Fibroblast of skin of right biceps (primary cell): ENCODE data around the gene USP1.

ENCODE experiments used
- DNase-seq: peaks from one replicate; pipeline ENCODE4 v3.0.0-alpha.2; 2013

Gene USP1

DNA sequence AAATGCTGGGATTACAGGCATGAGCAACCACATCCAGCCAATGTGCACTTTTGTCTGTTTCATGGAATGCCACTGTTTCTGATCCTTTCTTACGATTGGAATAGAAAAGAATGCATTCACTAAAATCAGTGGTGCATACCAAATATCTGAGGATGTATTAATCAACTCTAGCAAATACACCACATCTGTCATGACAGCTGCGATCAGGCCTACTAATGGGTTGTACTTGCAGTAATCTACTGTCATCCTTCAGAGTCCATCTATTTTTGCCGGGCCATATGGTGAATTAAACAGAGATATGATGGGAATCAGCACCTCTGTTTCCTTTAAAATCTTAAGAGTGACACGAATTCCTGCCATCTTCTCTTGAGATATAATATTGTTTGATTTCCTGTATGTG, 8.5 kb upstream of the USP1 start:
- no peak for DNase-seq

DNA sequence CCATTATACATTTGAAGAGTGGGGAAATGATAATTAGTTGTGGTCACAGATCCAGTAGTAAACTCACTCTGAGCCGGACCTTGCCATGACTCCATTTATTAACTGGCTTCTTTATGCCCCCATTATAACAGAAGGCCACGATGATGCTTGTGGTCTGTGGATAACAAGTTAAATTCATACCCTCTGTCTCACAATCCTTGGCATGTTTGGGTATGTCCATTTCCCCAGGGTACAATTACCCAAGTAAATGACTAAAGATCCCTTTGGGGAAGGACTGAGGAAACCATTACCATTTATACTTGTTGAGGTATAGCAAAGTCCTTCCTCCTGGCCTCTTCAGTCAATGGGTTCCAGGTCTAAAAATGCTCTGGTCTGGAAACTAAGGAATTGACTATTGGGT, 7.3 kb upstream of the USP1 start:
- DNase-seq: no peak

DNA sequence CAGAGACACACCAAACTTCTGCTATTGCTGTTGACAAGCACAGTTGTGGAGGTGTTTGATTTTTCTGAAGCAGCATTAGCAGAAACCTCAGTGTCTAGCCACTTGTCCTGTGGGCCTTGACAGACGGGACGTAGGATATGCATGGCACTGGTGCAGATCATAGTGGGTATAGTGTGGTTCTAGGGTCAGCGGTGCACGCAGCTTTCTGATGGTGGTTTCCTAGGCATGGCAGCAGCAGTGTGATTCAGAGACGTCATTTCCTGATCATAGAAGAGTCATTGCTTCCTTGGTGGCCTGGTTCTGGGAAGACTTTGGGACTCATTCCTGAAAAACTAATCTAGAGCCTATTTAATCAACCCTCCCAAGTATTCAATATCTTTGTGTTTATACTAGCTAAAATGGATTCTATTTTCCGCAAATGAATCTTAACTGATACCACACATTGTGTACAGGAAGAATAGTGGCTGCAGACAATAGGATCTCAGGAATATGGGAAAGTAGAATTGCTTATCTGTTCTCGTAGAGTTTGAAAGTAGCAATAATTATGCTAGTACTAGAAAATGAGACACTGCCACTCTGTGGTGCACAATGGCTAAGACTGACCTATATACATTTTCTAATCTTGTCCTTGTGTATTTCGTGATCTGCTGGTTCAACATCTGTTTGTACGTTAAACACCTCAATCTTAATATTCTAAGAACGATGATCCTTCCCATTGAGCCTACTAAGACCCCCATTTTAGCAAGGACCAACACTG, 2.8 kb upstream of the USP1 start:
- no peak for DNase-seq

DNA sequence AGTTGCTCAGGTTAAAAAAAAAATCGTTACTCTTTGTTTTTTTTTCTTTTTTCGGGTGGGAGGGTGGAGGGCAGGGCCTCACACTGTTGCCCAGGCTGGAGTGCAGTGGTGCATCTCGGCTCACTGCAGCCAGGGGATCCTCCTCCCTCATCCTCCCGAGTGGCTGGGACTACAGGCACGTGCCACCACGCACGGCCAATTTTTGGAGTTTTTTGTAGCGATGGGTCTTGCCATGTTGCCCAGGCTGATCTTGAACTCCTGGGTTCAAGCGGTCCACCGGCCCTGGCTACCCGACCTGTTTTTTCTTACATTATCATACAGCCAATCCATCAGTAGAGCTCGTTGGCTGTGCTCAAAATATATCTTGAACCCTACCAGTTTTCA, 2.2 kb upstream of the USP1 start:
- DNase-seq: no peak

DNA sequence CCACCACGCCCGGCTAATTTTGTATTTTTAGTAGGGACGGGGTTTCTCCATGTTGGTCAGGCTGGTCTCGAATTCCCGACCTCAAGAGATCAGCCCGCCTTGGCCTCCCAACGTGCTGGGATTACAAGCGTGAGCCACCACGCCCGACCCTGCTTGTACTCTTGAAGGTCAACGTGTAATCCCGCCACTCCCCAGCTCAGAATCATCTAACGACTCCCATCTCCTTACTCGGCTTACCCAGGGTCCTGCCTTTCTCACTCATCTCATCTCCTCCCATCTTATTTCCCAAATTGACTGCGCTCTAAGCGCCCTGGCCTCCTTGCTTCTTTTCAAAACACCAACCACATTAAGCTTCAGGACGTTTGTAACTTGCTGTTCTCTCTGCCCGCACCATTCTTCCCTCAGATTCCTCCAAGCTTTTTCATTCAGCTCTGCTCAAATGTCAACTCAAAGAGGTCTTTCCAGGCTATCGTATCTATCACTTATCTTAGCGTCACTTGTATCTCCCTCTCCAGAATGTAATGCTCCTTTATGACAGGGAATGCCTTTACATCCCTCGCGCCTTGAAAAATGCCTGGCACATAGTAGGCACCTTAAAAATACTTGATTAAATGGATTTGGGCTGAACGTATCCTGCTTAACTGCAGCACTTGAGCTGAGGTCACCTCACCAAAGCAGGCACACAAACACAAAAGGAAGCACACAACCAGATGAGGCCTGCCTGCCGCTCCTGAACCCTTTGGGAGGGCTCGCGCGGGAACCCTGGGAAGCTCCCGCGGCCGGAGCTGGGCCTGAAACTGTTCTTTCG, 1.4 kb upstream of the USP1 start:
- DNase-seq: no peak

DNA sequence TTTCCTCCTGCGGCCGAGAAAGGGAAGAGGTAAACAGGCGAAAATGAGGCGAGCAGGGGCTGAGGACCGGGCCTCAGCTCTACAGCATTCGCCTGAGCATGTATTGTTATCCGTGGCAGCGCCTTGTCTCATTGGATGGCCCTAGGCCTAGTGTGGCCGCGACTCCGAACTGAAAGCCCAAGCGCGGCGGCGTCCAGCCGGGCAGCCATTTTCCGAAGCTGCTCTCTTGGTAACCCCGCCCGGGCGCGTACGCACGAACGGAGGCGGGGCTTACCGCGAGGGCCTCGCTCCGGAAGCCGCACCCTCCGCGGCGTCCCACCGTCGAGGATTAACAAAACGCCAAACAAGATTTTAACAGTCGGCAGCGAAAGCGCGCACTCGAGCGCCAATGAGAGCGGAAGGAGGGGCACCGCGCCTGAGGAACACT, 797 bp upstream of the USP1 start:
- DNase-seq: no peak

DNA sequence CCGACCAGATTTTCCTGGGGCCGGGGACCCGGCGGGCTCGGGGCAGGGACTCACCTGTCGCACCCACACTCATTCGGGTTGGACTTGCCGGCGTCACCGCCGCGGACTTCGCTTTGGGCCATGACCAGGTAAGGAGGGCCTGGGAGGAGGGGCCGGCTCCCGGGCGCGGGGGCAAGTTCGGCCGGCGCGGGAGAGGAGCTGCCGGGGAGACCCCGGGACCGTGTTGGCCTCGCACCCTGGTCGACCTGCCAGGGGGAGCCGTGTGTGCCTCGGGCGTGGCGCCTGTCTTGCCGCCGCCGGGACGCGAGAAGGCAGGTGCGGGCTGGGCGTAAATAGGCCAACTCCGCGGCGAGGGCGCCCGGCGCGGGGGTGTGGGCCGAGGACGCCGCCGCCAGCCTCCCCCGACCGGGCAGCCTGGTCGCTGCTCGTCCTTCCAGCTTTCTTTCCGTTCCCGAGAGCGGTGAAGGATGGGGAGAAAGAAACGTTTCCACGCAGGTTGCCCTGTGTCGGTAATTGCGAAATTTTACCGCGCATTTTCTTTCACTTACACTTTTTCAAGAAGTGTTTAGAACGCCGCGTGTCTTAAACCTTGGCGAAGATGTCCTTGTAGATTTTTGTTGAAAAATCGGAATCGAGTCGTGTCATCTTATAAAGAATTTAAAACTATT, 558 bp downstream of the USP1 start:
- no peak for DNase-seq

DNA sequence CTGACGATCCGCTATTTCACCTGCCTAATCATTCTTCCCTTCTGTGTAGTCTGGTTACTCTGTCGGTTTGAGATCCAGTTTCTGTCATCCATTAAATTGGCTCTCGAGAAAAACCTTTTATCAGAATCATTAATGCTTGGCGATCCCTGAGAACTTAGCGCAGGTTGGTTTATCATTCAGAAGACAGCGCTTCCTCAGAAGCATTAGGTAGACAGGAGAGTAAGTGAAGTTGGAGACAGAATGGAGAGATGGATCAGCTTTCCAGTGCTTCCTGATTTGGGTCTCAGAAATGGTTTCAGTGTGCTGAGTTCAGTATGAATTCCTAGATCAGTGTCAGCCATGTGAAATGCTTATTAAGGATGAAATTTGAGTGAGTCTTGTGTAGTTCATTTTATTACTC, 1.3 kb downstream of the USP1 start:
- no peak for DNase-seq

DNA sequence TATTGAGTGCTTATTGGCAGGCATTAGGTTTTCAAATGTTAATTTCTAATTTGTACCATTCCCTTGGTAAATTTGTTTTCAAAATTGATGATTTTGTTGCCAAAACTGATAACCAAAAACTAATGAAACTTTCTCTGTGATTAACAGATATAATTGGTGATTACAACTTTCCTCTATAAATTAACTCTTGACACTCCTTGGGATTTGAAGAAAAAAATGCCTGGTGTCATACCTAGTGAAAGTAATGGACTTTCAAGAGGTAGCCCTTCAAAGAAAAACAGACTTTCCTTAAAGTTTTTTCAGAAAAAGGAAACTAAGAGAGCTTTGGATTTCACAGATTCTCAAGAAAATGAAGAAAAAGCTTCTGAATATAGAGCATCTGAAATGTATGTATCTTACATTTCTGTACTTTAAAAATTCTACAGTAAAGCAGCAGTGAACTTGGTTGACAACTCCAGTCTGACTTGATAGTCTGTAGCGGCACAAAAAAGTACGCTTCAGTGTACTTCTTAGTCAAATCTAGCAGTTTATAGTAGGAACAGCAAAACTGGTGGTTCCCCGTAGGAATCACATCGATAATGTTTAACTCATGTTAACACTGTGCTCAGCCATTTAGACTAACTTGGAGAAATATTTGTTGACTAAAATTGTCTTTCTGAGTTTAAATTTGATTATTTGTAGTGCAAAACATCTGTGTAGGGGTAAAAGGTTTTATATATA, 3.0 kb downstream of the USP1 start:
- no peak for DNase-seq

DNA sequence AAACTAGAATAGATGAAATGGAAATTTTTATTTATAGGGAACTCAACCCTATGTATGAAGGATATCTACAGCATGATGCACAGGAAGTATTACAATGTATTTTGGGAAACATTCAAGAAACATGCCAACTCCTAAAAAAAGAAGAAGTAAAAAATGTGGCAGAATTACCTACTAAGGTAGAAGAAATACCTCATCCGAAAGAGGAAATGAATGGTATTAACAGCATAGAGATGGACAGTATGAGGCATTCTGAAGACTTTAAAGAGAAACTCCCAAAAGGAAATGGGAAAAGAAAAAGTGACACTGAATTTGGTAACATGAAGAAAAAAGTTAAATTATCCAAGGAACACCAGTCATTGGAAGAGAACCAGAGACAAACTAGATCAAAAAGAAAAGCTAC, 7.9 kb downstream of the USP1 start:
- DNase-seq: no peak

DNA sequence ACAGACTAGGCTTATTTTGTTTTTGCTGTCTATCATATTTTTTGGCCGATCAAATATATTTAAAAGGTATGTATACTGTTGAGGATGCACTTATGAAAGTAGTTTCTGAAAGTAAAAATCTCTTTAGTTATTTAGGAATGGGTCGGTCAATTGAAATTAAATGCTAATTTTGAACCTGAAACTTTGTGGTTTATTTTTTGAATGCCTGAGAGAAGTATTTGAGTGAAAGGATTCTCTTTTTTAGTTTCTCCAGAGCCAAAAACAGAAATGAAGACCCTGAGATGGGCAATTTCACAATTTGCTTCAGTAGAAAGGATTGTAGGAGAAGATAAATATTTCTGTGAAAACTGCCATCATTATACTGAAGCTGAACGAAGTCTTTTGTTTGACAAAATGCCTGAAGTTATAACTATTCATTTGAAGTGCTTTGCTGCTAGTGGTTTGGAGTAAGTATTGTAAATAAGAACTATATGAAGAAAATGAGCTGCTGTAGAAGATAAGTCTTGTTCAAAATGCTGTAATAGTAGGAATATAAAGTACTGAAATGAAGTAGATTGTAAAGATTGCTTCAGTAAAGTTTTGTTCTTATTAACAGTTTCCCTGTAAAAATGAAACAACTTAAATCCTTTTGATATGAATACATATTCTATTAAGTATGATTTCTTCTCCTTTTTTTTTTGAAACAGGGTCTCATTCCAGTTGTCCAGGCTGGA, 11.5 kb downstream of the USP1 start:
- no peak for DNase-seq

DNA sequence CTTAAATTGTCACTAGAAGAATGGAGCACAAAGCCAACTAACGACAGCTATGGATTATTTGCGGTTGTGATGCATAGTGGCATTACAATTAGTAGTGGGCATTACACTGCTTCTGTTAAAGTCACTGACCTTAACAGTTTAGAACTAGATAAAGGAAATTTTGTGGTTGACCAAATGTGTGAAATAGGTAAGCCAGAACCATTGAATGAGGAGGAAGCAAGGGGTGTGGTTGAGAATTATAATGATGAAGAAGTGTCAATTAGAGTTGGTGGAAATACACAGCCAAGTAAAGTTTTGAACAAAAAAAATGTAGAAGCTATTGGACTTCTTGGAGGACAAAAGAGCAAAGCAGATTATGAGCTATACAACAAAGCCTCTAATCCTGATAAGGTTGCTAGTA, 13.5 kb downstream of the USP1 start:
- DNase-seq: no peak

DNA sequence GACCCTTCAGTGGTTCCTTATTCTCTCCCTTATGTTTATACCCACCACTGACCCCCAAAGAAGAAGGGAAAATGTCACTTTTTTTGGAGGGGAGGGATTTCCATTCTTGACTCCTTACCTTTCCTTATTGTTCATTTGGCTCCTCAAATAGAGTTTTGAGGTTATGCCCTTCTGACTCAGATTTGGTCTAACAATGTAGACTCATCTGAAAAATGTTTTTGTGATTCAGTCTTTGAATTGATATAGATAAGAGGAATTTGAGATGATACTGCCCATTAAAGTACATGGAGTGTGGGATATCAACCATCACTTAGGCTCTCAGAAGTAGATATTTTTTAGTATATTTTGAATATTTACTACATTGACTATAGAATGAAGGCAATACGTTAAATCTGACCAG, 16.1 kb downstream of the USP1 start:
- peak; percentile 47 for DNase-seq

DNA sequence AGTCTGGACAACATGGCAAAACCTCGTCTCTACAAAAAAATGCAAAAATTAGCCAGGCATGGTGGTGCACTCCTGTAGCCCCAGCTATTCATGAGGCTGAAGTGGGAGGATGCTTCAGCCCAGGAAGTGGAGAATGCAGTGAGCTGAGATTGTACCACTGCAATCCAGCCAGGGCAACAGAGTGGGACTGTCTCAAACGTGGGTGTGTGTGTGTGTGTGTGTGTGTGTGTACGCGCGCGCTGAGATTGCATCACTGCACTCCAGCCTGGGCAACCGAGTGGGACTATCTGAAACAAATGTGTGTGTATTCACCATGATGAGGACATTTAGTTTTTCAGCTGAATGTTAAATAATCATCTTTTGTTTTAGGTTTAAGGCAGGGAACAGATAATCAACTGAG, 21.1 kb downstream of the USP1 start:
- no peak for DNase-seq

DNA sequence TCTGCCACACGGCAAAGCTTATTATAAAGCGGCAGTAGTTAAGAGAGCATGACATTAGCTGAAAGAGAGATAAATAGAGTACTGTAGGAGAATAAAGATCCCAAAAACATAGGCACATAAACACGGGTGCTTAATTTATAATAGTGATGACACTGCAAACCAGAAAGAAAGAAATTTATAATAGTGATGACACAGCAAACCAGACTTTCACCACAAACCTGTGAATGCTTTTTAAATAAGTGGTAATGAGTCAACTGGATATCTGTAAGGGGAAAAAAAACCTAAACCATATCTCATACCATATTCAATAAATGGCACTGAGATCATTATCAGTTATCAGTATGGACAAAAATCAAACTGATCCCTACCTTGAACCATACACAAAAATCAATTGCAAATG, 25.5 kb downstream of the USP1 start:
- DNase-seq: peak; percentile 53

DNA sequence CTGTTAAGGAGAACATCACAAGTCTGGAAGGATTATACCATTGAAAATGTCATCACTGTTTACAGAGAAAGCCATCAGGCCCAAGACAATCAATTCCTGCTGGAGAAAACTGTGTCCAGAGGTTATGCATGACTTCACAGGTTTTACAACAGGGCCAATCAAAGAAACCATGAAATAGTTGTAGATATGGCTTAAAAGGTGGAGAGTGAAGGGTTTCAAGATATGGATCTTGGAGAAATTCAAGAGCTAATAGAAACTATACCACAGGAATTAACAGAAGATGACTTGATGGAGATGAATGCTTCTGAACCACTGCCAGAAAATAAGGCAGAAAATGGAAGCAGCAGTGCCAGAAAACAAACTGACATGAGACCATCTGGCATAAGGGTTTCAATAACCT, 30.2 kb downstream of the USP1 start:
- peak; percentile 29 for DNase-seq

DNA sequence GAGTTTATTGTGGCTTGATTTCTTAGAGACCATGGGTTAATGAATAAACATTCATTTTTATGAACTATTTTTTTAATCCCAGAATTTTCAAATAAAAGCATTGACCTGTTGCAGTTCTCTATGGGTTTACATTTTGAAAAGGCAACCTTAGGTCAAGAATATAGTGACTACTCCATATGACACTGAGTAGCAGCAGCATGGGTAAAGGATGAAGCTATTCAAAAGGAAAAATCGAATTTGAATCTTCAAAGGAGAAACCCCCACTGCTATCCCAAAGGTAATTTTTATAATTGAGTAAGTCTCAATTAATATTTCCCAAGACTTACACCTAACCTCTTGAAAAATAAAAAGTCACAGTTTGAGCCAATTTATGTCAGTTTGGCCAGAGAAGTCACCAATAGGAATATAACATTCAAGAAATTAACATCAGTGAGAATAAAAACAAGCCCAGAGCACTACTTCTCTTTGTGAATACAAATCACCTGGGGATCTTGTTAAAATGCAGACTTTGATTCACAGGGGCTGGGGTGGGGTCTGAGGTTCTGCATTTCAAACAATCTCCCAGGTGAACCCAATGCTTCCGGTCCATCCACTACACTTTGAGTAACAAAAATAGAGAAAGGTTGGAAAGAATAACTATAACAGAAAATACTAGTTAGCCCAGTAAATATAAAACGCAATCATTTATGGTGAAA, 39.8 kb downstream of the USP1 start:
- DNase-seq: no peak

DNA sequence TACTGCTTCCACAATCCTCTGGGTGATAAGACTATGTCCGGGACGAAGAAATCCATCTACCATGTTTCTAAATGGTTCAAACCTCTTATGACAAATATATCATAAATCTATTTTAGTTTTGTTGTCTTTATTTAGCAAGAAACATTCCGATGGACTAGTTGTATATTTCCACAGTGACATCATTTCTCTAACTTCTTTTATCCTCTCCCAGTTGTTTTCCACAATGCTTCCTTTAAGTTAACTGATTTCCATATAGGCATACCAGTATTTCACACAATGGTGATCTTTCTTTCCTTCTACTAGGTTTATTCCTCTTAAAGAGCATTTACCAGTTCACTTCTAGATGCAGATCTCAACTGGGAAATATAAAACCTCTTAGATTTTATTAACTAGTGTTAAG, 44.8 kb downstream of the USP1 start:
- DNase-seq: peak; percentile 7

DNA sequence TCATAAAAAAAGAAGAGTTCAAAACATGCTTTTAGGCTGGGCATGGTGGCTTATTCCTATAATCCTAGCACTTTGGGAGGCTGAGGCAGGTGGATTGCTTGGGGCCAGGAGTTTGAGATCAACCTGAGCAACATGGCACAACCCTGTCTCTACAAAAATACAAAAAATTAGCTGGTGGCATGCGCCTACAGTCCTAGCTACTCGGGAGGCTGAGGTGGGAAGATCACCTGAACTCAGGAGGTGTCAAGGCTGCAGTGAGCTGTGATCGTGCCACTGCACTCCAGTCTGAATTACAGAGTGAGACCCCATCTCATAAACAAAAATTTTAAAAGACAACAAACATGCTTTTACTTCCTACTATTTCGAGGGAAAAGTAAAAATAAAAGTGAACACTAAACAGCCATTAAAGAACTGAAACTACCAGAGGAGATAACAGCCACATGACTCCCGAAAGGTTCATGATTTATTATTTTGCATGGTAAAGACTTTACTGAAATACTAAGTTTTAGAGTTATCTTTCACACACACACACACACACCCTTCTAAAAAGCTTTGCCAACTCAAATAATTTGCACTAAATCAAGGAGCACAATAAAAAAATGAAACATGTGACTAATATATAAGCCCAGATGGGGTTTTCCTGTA, 48.1 kb downstream of the USP1 start:
- DNase-seq: no peak

DNA sequence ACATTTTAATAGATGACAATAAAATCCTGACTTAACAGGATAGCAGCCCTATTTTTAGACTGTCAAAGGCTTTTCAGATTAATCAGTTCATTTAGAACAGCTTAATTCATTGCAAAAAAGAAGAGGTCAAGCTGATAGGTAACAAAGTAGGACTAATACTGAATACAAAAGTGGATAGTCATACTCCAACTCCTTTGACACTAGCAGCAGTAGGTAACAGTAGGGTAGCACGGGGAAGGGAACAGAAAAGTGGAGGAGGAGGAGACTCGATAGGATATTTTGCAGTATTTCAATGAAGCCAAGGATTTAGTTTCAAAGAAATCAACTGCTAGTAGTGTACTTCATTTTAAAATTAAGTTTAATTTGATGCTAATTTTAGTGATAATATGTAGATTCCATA, 51.1 kb downstream of the USP1 start:
- DNase-seq: no peak

DNA sequence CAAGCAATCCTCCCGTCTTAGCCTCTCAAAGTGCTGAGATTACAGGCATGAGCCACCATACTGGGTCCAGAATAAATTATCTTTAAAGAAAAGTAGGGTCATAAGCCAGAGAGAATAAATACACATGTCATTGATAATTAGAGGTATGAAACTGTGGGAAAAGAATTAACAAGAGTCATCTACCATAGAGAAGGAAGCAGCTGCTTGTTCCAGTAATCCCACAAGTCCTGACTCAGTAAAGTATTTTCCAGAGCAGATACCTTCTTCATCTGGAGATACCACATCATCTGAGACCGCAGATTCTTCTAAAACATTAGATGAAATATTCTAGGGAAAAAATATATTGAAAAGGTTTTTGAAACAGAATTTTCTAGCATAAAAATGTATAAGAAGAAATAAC, 55.7 kb downstream of the USP1 start:
- no peak for DNase-seq

DNA sequence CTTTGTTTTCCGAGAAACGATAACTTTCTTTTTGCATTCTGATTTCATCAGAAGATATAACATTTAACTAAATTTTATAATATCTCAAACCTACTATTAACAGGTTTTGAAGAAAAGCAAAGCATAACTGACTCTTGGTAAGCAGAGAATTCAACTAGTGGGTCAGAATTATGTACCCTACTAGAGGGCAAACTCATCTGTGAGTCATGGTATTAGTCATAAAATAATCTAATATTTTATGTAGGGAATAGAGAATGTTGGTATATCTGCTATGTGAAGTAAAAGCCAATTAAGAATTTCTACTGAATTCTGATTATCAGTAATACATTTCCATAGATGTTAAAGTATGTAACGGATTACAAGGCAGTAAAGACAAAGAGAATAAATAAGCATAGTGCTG, 56.8 kb downstream of the USP1 start:
- DNase-seq: peak; percentile 5
